HG03558 (cell line): ENCODE results near the gene CISD2.
"Not testable (repeated sequence)": the region's sequence is repeated elsewhere in the genome, so short reads cannot be mapped to it uniquely, and the experiment has no call there.

Experiments used
- ATAC-seq: cut with Tn5 transposase; IDR thresholded peaks from one replicate; pipeline ENCODE4 v1.9.1; 2021; ENCODE audit warnings: moderate number of reproducible peaks; ENCODE audit not compliant: unreplicated experiment; ENCODE audit errors: extremely low read depth

The CISD2 gene

DNA sequence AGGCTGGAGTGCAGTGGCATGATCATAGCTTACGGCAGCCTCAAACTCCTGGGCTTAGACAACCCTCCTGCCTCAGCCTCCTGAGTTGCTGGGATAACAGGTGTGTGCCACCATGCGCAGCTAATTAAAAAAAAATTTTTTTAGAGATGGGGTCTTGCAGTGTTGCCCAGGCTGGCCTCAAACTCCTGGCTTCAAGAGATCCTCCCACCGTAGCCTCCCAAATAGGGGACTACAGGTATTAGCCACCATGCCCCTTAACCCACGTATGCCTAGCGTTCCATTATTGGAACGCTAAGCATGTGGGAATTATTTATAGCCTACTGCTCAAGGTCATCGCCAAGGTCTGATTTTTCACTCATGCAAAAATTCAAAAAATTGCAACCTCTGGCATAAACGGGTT, 21.1 kb upstream of the CISD2 start:
- ATAC-seq, result no peak

DNA sequence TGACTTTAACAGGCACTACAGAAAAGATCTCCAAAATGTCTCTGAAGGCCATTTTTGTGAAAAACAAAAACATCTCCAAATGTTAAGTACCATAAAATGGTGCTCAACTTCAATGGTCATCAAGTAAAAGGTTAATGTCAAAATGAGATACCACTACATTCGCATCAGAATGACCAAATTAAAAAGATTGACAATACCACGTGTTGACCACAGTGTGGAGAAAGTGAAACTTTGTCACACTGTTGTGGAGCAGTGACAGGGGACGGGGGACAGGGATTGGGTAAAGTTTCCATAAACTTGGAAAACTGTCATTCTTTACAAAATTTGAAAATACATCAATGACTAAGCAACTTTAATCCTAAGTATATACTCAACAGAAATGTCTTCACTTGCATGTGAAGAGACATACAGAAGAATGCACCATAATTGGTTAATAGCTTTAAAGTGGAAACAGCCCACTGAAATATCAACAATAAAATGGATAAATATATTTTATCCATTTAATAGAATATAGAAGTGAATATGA, 19.1 kb upstream of the CISD2 start:
- no peak for ATAC-seq

DNA sequence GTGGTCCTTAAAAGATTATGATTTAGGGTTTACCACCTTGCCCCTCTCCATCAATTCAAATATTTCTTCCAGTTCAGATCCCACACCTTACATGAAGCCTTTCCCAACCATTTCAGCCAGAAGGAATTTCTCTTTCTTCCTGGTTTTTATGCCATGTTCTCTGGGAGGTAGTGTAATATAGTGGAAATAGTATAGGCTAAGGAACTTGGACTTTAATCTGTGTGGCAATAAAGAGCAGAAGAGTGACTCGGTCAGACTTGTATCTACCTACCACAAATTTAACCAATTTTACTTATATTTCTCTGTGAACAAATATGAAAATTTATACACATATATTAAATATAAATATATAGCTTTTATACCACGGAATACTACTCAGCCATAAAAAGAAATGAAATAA, 18.4 kb upstream of the CISD2 start:
- no peak for ATAC-seq

DNA sequence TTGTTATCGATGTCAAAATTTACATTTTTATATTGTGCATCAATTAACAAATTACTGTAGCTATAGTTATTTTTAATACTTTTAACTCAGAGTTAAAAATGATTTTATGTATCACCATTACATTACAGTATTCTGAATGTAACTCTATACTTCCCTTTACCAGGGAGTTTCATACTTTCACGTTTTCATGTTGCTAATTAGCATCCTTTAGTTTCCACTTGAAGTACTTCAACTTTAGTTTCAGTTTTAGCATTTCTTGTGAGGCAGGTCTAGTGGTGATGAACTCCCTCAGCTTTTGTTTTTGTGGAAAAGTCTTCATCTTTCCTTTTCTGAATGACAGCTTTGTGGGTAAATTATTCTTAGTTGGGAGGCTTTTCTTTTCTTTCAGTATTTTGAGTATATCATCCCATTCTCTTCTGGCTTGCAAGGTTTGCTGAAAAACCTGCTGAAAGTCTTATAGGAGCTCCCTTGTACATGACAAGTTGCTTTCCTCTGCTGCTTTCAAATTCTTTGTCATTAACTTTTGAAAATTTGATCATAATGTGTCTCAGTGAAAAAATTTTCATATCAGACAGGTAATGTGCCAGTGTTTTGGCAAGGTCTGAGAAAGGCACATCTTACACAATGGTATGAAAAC, 9.8 kb upstream of the CISD2 start:
- no peak for ATAC-seq

DNA sequence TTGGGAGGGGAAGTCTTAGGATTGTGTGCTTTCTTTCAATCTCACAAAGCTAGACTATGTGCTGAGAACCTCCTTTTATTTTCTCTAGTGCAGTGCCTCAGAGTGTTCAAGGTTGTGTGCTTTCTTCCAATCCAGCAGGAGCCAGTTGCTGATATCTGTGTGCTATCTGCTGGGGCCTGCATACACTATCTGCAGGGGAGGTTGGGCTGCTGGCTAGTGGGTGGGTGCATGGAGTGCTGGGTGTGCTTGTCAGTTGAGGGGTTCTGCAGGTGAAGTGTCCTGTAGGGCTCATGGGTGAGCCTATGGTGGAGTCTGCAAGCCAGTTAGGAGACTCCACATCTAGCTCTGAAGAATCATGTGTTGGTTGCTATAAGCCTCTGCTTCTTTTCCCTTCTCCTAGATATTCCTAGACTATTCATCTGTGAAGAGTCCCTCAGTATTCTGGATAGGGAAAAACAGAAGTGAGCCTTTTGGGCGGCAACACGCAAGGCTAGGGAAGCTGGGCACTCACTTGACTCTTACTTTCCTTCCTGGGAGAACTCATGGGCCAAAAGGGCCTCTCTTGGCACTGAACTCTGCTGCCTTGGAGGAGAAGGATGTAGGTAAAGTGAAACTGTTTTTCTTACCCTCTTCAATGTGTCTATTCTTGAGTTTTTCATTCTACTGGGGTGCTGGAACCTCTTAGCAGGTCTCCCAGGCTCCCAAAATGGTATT, 8.0 kb upstream of the CISD2 start:
- ATAC-seq, result no peak

DNA sequence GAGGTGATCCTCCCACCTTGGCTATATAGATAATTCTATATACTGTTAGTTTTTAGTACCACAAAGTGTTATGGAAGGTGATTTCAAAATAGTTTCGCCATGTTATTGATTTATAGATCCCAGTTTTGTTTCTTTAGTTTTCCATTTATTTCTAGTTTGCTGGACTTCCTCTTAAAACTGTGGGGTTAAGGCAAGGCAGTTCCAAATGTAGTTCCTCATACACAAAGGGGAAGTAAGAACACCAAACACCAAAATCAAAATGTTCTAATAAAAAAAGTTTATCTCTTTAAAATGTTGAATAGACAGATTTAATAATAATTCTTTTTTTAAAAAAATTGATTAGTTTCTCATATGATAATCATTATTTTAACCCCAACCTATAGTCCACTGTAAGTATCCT, 6.8 kb upstream of the CISD2 start:
- no peak for ATAC-seq

DNA sequence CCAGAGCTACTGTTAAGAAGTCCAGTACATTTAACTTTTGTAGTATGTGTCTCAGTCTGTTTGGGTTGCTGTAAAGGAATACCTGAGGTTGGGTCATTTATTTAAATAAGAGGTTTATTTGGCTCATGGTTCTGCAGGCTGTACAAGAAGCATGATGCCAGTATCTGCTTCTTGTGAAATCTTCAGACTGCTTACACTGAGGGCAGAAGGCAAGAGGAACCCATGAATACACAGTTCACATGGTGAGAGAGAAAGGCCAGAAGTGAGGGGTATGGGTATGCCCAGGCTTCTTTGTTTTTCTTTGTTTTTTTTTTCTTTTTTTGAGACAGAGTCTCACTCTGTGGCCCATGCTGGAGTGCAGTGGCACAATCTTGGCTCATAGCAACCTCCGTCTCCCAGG, 6.0 kb upstream of the CISD2 start:
- ATAC-seq, result no peak

DNA sequence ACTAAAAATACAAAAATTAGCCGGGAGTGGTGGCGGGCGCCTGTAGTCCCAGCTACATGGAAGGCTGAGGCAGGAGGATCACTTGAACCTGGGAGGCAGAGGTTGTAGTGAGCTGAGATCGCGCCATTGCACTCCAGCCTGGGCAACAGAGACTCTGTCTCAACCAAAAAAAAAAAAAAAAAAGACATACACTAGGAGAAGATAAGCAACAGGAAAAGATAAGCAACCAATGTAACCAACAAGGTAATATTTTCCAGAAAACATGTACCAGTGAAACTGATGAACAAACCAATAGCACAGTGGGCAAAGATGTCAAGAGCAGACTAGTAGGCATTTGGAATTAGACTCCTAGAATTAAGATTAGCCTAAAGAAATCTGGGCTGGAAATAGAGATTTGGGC, 3.5 kb upstream of the CISD2 start:
- not testable (repeated sequence) for ATAC-seq

DNA sequence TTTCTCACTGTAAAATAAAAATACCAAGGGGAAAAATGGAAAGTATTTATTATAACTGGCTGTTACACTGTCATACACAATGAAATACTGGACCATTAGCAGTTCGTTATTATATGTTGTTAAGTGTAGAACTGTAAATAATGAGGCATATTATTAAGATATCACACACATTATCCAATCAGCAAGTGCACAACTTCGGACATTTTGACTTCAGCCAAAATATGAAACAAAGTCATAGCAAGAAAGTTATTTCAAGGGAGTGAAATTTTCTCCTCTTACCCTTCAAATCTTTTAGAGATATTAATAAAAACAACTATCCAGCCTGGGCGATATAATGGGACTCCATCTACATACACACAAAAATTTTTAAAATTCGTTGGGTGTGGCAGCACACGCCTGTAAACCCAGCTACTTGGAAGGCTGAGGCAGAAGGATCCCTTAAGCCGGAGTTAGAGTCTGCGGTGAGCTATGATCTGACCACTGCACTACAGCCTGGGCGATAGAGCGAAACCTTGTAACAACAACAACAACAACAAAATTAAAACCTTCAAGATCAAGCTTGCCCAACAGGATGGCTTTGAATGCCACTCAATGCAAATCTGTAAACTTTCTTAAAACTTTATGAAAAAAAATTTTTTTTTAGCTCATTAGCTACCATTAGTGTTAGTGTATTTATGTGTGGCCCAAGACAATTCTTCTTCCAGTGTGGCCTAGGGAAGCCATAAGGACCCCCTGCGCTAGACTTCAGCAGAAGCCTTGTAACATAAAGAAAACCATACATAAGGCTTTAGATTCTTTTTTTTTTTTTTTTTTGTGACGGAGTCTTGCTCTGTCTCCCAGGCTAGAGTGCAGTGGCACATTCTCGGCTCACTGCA, 1.3 kb upstream of the CISD2 start:
- ATAC-seq, result no peak

DNA sequence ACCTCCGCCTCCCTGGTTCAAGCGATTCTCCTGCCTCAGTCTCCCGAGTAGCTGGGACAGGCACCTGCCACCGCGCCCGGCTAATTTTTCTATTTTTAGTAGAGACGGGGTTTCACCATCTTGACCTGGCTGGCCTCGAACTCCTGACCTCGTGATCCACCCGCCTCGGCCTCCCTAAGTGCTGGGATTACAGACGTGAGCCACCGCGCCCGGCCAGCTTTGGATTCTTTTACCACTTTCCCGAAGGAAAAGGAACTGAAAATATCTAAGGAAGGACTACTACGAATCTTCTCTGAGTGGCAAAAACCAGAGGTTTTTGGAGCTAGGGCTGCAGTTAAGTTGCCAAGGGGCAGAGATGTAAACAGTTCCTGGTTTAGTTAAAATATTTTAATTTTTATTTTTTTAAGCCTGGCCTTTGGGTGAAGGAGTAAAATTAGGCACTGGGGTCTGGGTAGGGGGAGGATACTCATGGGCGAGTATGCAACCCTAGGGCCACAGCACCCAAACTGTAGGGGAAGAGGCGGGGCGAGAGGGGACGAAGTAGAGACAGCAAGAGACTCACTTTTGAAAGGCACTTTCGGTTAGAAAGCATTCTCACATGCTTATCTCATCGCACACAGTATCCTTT, 525 bp upstream of the CISD2 start:
- ATAC-seq, result no peak

DNA sequence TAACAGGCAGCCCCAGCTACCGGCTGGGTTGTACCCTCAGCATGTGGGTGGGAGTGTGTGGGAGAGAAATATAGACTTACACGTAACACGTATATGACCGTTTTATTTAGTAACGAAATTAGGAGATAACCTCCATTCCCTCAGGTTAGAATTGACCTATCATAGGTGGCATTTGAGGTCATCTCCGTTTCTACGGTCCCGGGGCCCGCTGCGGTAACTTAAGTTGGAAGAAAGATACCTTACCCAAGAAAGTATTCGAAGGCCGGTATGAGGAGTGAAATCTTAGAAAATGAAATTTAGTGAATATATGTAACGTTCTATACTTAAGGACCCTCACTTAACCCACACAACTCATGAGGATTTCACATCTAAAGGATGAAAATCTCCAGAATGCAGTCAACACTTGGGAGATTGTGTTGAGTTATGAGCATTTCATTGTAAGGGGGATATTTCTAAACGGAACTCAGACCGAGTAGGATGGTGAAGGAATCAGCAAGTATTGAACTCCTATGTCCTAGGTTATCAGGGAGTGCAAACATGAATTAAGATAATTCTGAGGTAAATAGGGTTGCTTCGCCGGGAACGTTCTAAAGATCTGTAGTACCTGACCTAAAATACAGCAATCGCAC, 891 bp downstream of the CISD2 start:
- ATAC-seq, result peak; percentile 8

DNA sequence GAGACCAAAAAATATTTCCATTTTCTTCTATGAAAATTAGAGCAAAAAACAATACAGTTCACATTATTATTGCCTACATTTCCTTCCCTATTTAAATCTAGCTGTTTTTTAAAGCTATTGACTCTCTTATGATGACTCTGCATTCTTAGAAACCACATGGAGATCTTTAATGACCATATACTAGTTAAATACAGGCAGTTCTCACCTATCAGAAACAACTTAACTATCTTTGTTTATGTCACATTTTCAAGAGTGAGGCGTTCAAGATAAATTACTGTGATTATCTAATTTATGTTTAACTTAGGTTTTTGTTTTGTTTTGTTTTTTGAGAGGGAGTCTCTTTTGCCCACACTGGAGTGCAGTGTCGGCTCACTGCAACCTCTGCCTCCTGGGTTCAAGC, 3.0 kb downstream of the CISD2 start:
- no peak for ATAC-seq

DNA sequence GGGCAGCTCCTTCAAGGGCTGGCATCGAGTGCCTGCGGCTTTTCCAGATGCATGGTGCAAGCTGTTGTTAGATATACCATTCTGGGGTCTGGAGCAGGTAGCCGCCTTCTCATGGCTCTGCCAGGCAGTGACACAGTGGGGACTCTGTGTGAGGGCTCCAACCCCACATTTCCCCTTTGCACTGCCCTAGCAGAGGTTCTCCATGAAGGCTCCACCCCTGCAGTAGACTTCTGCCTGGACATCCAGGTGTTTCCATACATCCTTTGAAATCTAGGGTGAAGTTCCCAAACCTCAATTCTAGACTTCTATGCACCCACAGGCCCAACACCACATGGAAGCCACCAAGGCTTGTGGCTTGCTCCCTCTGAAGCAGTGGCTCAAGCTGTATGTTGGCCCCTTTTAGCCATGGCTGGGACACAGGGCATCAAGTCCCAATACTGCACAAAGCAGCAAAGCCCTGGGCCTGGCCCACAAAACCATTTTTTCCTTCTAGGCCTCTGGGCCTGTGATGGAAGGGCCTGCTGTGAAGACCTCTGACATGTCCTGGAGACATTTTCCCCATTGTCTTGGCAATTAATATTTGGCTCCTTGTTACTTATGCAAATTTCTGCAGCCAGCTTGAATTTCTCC, 8.8 kb downstream of the CISD2 start:
- ATAC-seq, result not testable (repeated sequence)

DNA sequence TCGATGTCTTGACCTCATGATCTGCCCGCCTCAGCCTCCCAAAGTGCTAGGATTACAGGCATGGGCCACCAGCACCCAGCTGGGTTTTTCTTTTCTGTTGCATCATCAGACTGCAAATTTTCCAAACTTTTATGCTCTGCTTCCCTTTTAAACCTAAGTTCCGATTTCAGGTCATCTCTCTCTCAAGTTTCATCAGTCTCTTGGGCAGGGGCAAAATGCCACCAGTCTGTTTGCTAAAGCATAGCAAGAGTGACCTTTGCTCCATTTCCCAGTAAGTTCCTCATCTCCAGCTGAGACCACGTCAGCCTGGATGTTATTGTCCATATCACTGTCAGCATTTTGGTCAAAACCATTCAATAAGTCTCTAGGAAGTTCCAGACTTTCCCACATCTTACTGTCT, 9.6 kb downstream of the CISD2 start:
- not testable (repeated sequence) for ATAC-seq

DNA sequence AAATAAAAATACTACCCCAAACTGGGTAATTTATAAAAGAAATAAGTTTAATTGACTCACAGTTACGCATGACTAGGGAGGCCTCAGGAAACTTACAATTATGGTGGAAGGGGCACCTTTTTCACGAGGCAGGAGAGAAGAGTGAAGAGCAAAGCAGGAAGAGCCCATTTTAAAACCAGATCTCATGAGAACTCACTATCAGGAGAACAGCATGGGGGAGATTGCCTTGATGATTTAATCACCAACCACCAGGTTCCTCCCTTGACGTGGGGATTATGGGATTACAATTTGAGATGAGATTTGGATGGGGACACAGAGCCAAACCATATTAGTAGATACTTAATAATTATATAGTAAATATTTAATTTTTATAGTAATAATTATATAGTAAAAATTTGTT, 10.1 kb downstream of the CISD2 start:
- no peak for ATAC-seq

DNA sequence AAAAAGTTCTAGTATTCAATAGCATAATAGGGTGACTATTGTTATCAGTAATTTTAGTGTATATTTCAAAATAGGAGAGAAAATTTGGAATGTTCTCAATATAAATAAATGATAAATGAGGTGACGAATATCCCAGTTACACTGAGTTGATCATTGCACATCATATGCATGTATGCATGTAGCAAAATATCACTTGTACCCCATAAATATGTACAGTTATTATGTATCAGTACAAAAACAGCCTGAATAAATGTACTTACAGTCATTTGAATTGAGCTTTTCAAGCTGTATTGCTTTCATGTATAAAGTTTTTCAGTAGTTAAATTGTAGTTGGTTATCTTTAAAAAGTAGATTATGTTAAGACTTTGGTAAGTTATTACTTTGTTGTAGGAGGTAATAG, 12.6 kb downstream of the CISD2 start:
- ATAC-seq, result no peak

DNA sequence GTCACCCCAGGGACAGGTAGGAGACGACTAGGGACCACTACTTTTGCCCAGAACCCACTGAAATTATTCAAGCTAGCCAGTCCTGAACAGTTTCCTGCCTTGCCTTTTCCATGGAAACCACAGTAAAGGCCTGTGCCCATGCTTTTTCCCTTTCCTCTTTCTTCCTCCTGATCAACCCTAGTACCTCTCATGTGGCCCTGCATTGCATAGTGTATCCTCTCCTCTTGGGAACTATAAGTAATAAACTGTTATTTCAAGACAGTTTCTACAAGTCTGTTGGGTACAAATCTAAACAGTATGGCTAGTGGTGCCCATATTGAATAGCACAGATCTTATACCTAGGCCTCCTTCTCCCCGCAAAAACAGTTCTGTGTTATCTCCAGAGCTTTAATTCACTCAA, 14.5 kb downstream of the CISD2 start:
- no peak for ATAC-seq

DNA sequence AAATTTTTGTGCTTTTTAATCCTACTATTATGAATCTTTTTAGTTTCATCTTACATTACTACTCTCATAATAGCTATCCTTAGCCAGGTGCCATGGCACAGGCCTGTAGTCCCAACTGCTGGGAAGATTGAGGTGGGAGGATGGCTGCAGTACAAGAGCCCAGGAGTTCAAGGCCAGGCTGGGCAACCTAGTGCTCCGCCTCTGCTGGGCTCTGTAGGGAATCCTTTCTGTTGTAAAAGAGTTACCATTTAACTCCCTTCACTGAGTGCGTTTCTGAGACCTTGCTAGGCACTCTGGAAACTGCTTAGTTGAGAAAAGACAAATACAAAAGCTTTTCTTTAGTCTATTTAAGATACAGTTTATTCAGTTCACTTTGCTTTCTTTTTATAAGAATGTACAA, 19.8 kb downstream of the CISD2 start:
- ATAC-seq, result not testable (repeated sequence)

DNA sequence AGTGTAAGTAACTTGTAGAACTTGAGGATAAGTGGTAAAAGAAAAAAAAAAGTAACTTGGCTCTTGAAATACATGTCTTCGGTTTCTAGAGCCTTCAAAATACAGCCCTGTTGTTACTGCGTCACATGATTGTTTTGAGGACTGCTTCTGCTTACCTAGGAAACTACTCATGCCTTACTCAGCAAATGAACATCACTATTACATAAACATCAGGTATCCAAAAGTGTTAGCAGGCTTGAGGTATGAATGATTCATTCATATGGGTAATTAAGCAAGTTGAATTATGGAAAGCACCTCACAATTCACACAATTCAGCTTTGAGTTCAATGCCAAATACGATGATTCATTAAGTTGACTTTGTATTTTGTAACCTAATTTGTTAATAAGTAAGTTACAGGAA, 21.1 kb downstream of the CISD2 start:
- not testable (repeated sequence) for ATAC-seq

DNA sequence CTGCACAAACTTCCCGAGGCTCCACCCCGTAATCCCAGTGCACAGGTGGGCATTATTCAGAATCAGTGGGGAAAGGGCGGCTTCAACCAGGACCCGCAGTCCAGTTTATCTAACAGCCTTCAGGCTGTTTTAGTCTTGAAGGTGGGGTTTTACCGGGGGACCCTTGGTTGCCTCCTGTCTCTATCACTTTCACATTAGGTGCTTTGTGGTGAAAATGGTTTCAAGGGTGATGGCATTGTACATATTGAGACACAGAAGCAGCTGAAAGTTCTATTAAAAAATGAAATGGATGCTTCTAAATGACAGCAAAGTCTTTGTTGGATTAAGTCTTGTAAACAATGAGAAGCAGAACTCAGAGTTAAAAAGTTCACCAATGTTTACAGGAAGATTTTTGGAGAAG, 27.8 kb downstream of the CISD2 start:
- ATAC-seq, result not testable (repeated sequence)
